C4-2B (cell line): Measurements from ENCODE around the gene ZNF341.

Experiments
- CTCF ChIP-seq: fragments of 450-650 bp; conservative IDR thresholded peaks from 2 replicates; pipeline ENCODE4 v1.5.1; 2017; ENCODE audit warnings: mild to moderate bottlenecking
- ZFX ChIP-seq: fragments of 450-650 bp; IDR thresholded peaks from 2 replicates; pipeline ENCODE4 v1.6.1; 2017

GRCh38 chr20:33816191-33816590 is 84.4 kb downstream of the ZNF341 start:
- TF ChIP-seq CTCF (no peak), ZFX (no peak)
